ENCODE results near the gene FAM241A. TPM values are rescaled to one million over a fixed set of nuclear protein-coding genes. Genes with fewer than 3 reads are reported as not detected.
A peak's percentile ranks its signal among the peaks of the same experiment; 100 is the strongest.

Gene FAM241A
- total RNA-seq, 2 donors from 2014 or later, result 1.4 to 1.9 TPM

- no peak overlapping the region for H3K4me3 ChIP-seq
- no peaks in the 10 kb centered on the region for H3K9me3 ChIP-seq
- TF ChIP-seq CTCF (IDR thresholded peaks at IDR 0.05), result peak; percentile 66
- H3K36me3 ChIP-seq, result no peaks in the 10 kb centered on the region
- peaks cover 4% of the 10 kb centered on the region for H3K4me1 ChIP-seq
- no peak overlapping the region for H3K27ac ChIP-seq
- no peaks in the 10 kb centered on the region for H3K27me3 ChIP-seq
- intact Hi-C loops (cut with DNase I), result loop anchor here (5.0 kb wide), 1 partner anchor 138 kb away; no protein-coding TSS in a partner anchor
- no peak overlapping the region for H3K9ac ChIP-seq (ENCODE audit: low read depth in 2 of 2, low read length in 2 of 2)
- DNase-seq, result peak; percentile 81
Observed at GRCh38 chr4:112234952-112235609, 89.8 kb downstream of the FAM241A start.

GRCh38 chr4:112236040-112236439 is 90.8 kb downstream of the FAM241A start:
- H3K36me3 ChIP-seq, result no peaks in the 10 kb centered on the region
- intact Hi-C loops (cut with DNase I), result loop anchor here (5.0 kb wide), 1 partner anchor 139 kb away; no protein-coding TSS in a partner anchor
- no peak for TF ChIP-seq CTCF (IDR thresholded peaks at IDR 0.05)
- H3K27ac ChIP-seq, result no peak overlapping the region
- no peak overlapping the region for H3K9ac ChIP-seq (ENCODE audit: low read depth in 2 of 2, low read length in 2 of 2)
- H3K4me3 ChIP-seq, result no peak overlapping the region
- H3K4me1 ChIP-seq, result peaks cover 4% of the 10 kb centered on the region
- no peak for DNase-seq
- no peaks in the 10 kb centered on the region for H3K9me3 ChIP-seq
- H3K27me3 ChIP-seq, result no peaks in the 10 kb centered on the region

GRCh38 chr4:112238833-112239232 is 93.6 kb downstream of the FAM241A start:
- intact Hi-C loops (cut with DNase I), result loop anchor here (5.0 kb wide), 1 partner anchor 142 kb away; no protein-coding TSS in a partner anchor

More at GRCh38 chr4:112238833-112239232, 93.6 kb downstream of the FAM241A start:
- Histone ChIP-seq H3K4me1 (no peaks in the 10 kb centered on the region), H3K9ac (ENCODE audit: low read depth in 2 of 2, low read length in 2 of 2) (no peak overlapping the region), H3K36me3 (no peaks in the 10 kb centered on the region), H3K27ac (no peak overlapping the region), H3K27me3 (no peaks in the 10 kb centered on the region), H3K4me3 (no peak overlapping the region), H3K9me3 (no peaks in the 10 kb centered on the region)
- TF ChIP-seq CTCF (IDR thresholded peaks at IDR 0.05), result no peak
- DNase-seq, result no peak

Other genes with a start within 250 kb of the FAM241A start
- gene AP1AR, start 86.3 kb downstream of the FAM241A start, total RNA-seq, result 10 to 100 TPM; 27.9 to 42.4 TPM
- 10 to 100 TPM in 1 of 2 donors, 1 to 10 TPM in 1; 8.9 to 11.4 TPM for gene TIFA, start 140.4 kb downstream of the FAM241A start, total RNA-seq
- gene ALPK1, start 151.9 kb downstream of the FAM241A start, total RNA-seq, result 10 to 100 TPM; 22.5 to 22.9 TPM

Measured in colonic mucosa (tissue), 4 donors.